CD4-positive, alpha-beta memory T cell (primary cell): ENCODE measurements around the gene KLHDC2. TPM values are rescaled to one million over a fixed set of nuclear protein-coding genes. Genes with fewer than 3 reads are reported as not detected.
A peak's percentile ranks its signal among the peaks of the same experiment; 100 is the strongest.
"Not testable (repeated sequence)": the region's sequence is repeated elsewhere in the genome, so short reads cannot be mapped to it uniquely, and the experiment has no call there.

Experiments
- CTCF ChIA-PET: fragments of 350-600 bp; sonication (Branson Sonifier 250); formaldehyde crosslinking; loops from one replicate; lab custom pipeline; 2021; ENCODE audit warnings: inconsistent platforms; ENCODE audit not compliant: partially characterized antibody; lab: Charles Lee
- POLR2A ChIA-PET: fragments of 350-600 bp; sonication (Branson Sonifier 250); formaldehyde crosslinking; loops from one replicate; lab custom pipeline; 2021; ENCODE audit not compliant: partially characterized antibody; lab: Charles Lee
- DNase-seq, 5 donors: peaks; one replicate each; pipeline versions ENCODE4 v3.0.0 to v3.0.0-alpha.2; 2020 to 2022; ENCODE audit warnings: mixed read lengths in 1 of 5
- H3K27ac ChIP-seq: one replicate; pipeline ENCODE4 v1.7.0; 2013; ENCODE audit warnings: low read depth, low read length
- H3K27me3 ChIP-seq: 2 replicates; pipeline ENCODE4 v1.7.0; 2013; ENCODE audit warnings: mild to moderate bottlenecking, low read length, moderate library complexity; ENCODE audit not compliant: insufficient read depth
- H3K36me3 ChIP-seq: 2 replicates; pipeline ENCODE4 v1.7.0; 2013; ENCODE audit warnings: mild to moderate bottlenecking, low read length, moderate library complexity; ENCODE audit not compliant: insufficient read depth
- H3K4me1 ChIP-seq: 2 replicates; pipeline ENCODE4 v1.7.0; 2013; ENCODE audit warnings: mild to moderate bottlenecking, low read length, moderate library complexity; ENCODE audit not compliant: insufficient read depth
- H3K4me3 ChIP-seq, 2 donors: one replicate each; pipeline ENCODE4 v1.7.0; 2013; ENCODE audit warnings: low read length in 2 of 2, mild to moderate bottlenecking in 1 of 2
- H3K9me3 ChIP-seq, 2 donors: one replicate each; pipeline ENCODE4 v1.7.0; 2013; ENCODE audit warnings: low read length in 2 of 2, control low read depth in 1 of 2; ENCODE audit not compliant: control insufficient read depth in 1 of 2
- H3K27ac Mint-ChIP-seq, 7 donors: one replicate each; pipeline ENCODE4 v1.8.0; 2020 to 2021; ENCODE audit warnings: mixed read lengths in 7 of 7, mild to moderate bottlenecking in 6 of 7, inconsistent platforms in 3 of 7, moderate library complexity in 3 of 7
- H3K27me3 Mint-ChIP-seq, 2 donors: one replicate each; pipeline ENCODE4 v1.8.0; 2020 to 2021; ENCODE audit warnings: mixed read lengths in 2 of 2
- H3K36me3 Mint-ChIP-seq, 2 donors: one replicate each; pipeline ENCODE4 v1.8.0; 2020 to 2021; ENCODE audit warnings: mixed read lengths in 2 of 2, inconsistent platforms in 1 of 2, mild to moderate bottlenecking in 1 of 2
- H3K4me1 Mint-ChIP-seq, 4 donors: one replicate each; pipeline ENCODE4 v1.8.0; 2020 to 2021; ENCODE audit warnings: mixed read lengths in 4 of 4, mild to moderate bottlenecking in 1 of 4
- H3K4me3 Mint-ChIP-seq, 8 donors: one replicate each; pipeline ENCODE4 v1.8.0; 2020 to 2021; ENCODE audit warnings: mixed read lengths in 8 of 8, mild to moderate bottlenecking in 7 of 8, moderate library complexity in 6 of 8, inconsistent platforms in 3 of 8
- H3K9me3 Mint-ChIP-seq, 8 donors: one replicate each; pipeline ENCODE4 v1.8.0; 2020 to 2021; ENCODE audit warnings: mixed read lengths in 8 of 8, mild to moderate bottlenecking in 5 of 8, inconsistent platforms in 3 of 8, moderate library complexity in 1 of 8
- intact Hi-C: fragments of 100-400 bp; cut with micrococcal nuclease; formaldehyde crosslinking; loops from one replicate; pipeline ENCODE4 v1.15.1; 2023
- polyA plus RNA-seq, 2 donors: library from polyadenylated mRNA; unstranded; fragments of 300-500 nt; fragmentation: Illumina TruSeq; gene quantifications; one replicate each; pipeline ENCODE4 v1.2.3, GENCODE V29; 2021
- total RNA-seq, 2 experiments: library from RNA; stranded (reverse); gene quantifications; one replicate each; pipeline ENCODE4 v1.2.3, GENCODE V29; 2021

Gene KLHDC2
- total and polyA plus RNA-seq, 4 experiments from 2014 or later = 84.0 to 97.0 (median 91.5) TPM

- Mint-ChIP-seq H3K27me3 (peaks cover 0 to 1% of the 10 kb centered on the region in 2 donors), H3K4me1 (peaks cover 19 to 45% (median 28%) of the 10 kb centered on the region in 4 donors), H3K4me3 (peak overlapping the region; percentile 88 to 99 (median 94)), H3K27ac (peak overlapping the region; percentile 95 to 100 (median 99)), H3K9me3 (no peaks in the 10 kb centered on the region), H3K36me3 (peaks cover 5 to 24% of the 10 kb centered on the region in 2 donors)
- H3K27me3 ChIP-seq = no peaks in the 10 kb centered on the region
- ChIA-PET POLR2A (interaction anchor here (0.7 to 6.2 kb wide), 27 partner anchors 9 to 595 kb away, joined by 3 to 153 read pairs (median 6); partner anchors contain the start of genes DMAC2L, DNAAF2, KLHDC1 and L2HGDH), CTCF (interaction anchor here (0.9 to 4.9 kb wide), 16 partner anchors 14 to 349 kb away, joined by 3 to 52 read pairs (median 4); partner anchors contain the start of genes DNAAF2, KLHDC1, MGAT2 and NEMF)
- peak overlapping the region; percentile 95 for H3K27ac ChIP-seq
- intact Hi-C loops = loop anchor here (1.0 to 5.0 kb wide), 5 partner anchors 147 to 765 kb away; partner anchors contain the start of genes DMAC2L, L2HGDH, MAP4K5 and MGAT2
- H3K36me3 ChIP-seq = no peaks in the 10 kb centered on the region
- peak overlapping the region in 1 of 2 donors; percentile 97 for H3K4me3 ChIP-seq
- DNase-seq = no peak
- peaks cover 30% of the 10 kb centered on the region for H3K4me1 ChIP-seq
- no peaks in the 10 kb centered on the region for H3K9me3 ChIP-seq
Observed at GRCh38 chr14:49767270-49767570, 733 bp upstream of the KLHDC2 start.

GRCh38 chr14:49768301-49769121, 558 bp downstream of the KLHDC2 start:
- intact Hi-C loops = loop anchor here (1.0 to 5.0 kb wide), 9 partner anchors 14 to 544 kb away; partner anchors contain the start of genes DMAC2L, KLHDC1, L2HGDH and LRR1
- H3K27me3 ChIP-seq = no peaks in the 10 kb centered on the region
- H3K4me1 ChIP-seq = peaks cover 30% of the 10 kb centered on the region
- H3K27ac ChIP-seq = peak overlapping the region; percentile 95
- ChIA-PET POLR2A (interaction anchor here (0.6 to 6.2 kb wide), 34 partner anchors 8 to 594 kb away, joined by 3 to 153 read pairs (median 6); partner anchors contain the start of genes DMAC2L, DNAAF2, KLHDC1 and L2HGDH), CTCF (interaction anchor here (0.9 to 4.9 kb wide), 19 partner anchors 13 to 348 kb away, joined by 3 to 52 read pairs (median 5); partner anchors contain the start of genes DNAAF2, KLHDC1, MGAT2 and NEMF)
- H3K9me3 ChIP-seq = no peaks in the 10 kb centered on the region
- Mint-ChIP-seq H3K27ac (peak overlapping the region; percentile 96 to 100 (median 99)), H3K9me3 (no peaks in the 10 kb centered on the region), H3K4me1 (peaks cover 19 to 45% (median 28%) of the 10 kb centered on the region in 4 donors), H3K4me3 (peak overlapping the region; percentile 92 to 99 (median 98)), H3K36me3 (peaks cover 5 to 26% of the 10 kb centered on the region in 2 donors), H3K27me3 (peaks cover 0 to 1% of the 10 kb centered on the region in 2 donors)
- H3K4me3 ChIP-seq = peak overlapping the region; percentile 81 to 97
- no peaks in the 10 kb centered on the region for H3K36me3 ChIP-seq
- peak; percentile 65 to 91 (median 75) for DNase-seq

- Mint-ChIP-seq H3K9me3 (no peaks in the 10 kb centered on the region), H3K4me3 (peak overlapping the region; percentile 92 to 99 (median 98)), H3K27ac (peak overlapping the region; percentile 96 to 100 (median 99)), H3K4me1 (peaks cover 20 to 48% (median 28%) of the 10 kb centered on the region in 4 donors), H3K27me3 (peaks cover 0 to 1% of the 10 kb centered on the region in 2 donors), H3K36me3 (peaks cover 5 to 30% of the 10 kb centered on the region in 2 donors)
- H3K9me3 ChIP-seq = no peaks in the 10 kb centered on the region
- H3K4me3 ChIP-seq = peak overlapping the region; percentile 81 to 97
- no peaks in the 10 kb centered on the region for H3K27me3 ChIP-seq
- intact Hi-C loops = loop anchor here (2.0 to 5.0 kb wide), 5 partner anchors 14 to 543 kb away; partner anchors contain the start of genes DMAC2L, L2HGDH, NEMF and VCPKMT
- no peak for DNase-seq
- CTCF ChIA-PET = interaction anchor here (1.1 to 4.9 kb wide), 8 partner anchors 14 to 347 kb away, joined by 3 to 52 read pairs (median 5); partner anchors contain the start of genes DNAAF2, NEMF and VCPKMT
- H3K27ac ChIP-seq = peak overlapping the region; percentile 95
- no peaks in the 10 kb centered on the region for H3K36me3 ChIP-seq
- POLR2A ChIA-PET = interaction anchor here (0.6 to 6.2 kb wide), 18 partner anchors 8 to 543 kb away, joined by 3 to 153 read pairs (median 16); partner anchors contain the start of genes DMAC2L, DNAAF2, KLHDC1 and L2HGDH
- peaks cover 30% of the 10 kb centered on the region for H3K4me1 ChIP-seq
Observed at GRCh38 chr14:49769171-49769570, 1.2 kb downstream of the KLHDC2 start.

GRCh38 chr14:49769581-49770211, 1.7 kb downstream of the KLHDC2 start:
- Histone ChIP-seq H3K27ac (peak overlapping the region; percentile 95), H3K36me3 (no peaks in the 10 kb centered on the region), H3K4me3 (peak overlapping the region in 1 of 2 donors; percentile 97), H3K27me3 (no peaks in the 10 kb centered on the region), H3K9me3 (no peaks in the 10 kb centered on the region), H3K4me1 (peaks cover 30% of the 10 kb centered on the region)
- no peak for DNase-seq
- Mint-ChIP-seq H3K4me3 (peak overlapping the region; percentile 92 to 99 (median 98)), H3K27me3 (peaks cover 0 to 1% of the 10 kb centered on the region in 2 donors), H3K36me3 (peaks cover 9 to 35% of the 10 kb centered on the region in 2 donors), H3K4me1 (peaks cover 21 to 54% (median 31%) of the 10 kb centered on the region in 4 donors), H3K9me3 (no peaks in the 10 kb centered on the region), H3K27ac (peak overlapping the region; percentile 96 to 100 (median 99))
- intact Hi-C loops = loop anchor here (2.0 to 5.0 kb wide), 5 partner anchors 13 to 543 kb away; partner anchors contain the start of genes DMAC2L, L2HGDH, NEMF and VCPKMT
- POLR2A ChIA-PET = interaction anchor here (0.6 to 6.2 kb wide), 16 partner anchors 7 to 347 kb away, joined by 3 to 153 read pairs (median 20); partner anchors contain the start of genes DNAAF2, KLHDC1, LRR1 and MGAT2
- CTCF ChIA-PET = interaction anchor here (1.2 to 4.9 kb wide), 6 partner anchors 9 to 308 kb away, joined by 3 to 52 read pairs (median 5); partner anchors contain the start of genes DNAAF2 and NEMF

GRCh38 chr14:49770212-49770817, 2.4 kb downstream of the KLHDC2 start:
- no peaks in the 10 kb centered on the region for H3K27me3 ChIP-seq
- H3K27me3 Mint-ChIP-seq = peaks cover 0 to 1% of the 10 kb centered on the region in 2 donors
- no peak overlapping the region for H3K4me3 ChIP-seq
- intact Hi-C loops = no loop called here
- H3K27ac Mint-ChIP-seq = peak overlapping the region in 6 of 7 donors; percentile 84 to 99 (median 99)
- H3K9me3 Mint-ChIP-seq = no peaks in the 10 kb centered on the region
- H3K4me1 Mint-ChIP-seq = peaks cover 24 to 58% (median 34%) of the 10 kb centered on the region in 4 donors
- peaks cover 30% of the 10 kb centered on the region for H3K4me1 ChIP-seq
- no peaks in the 10 kb centered on the region for H3K9me3 ChIP-seq
- H3K4me3 Mint-ChIP-seq = peak overlapping the region; percentile 18 to 99 (median 57)
- peaks cover 6% of the 10 kb centered on the region for H3K36me3 ChIP-seq
- POLR2A ChIA-PET = interaction anchor here (2.2 to 6.2 kb wide), 5 partner anchors 12 to 172 kb away, joined by 8 to 153 read pairs (median 47); partner anchors contain the start of genes DNAAF2, LRR1, MGAT2 and NEMF
- CTCF ChIA-PET = interaction anchor here (1.2 to 4.9 kb wide), 3 partner anchors 9 to 135 kb away, joined by 3 to 52 read pairs (median 5); partner anchors contain the start of genes DNAAF2 and NEMF
- DNase-seq = no peak
- peak overlapping the region; percentile 32 for H3K27ac ChIP-seq
- peaks cover 15 to 42% of the 10 kb centered on the region in 2 donors for H3K36me3 Mint-ChIP-seq

GRCh38 chr14:49771691-49772090, 3.7 kb downstream of the KLHDC2 start:
- H3K9me3 Mint-ChIP-seq, intact Hi-C loops, H3K4me3 Mint-ChIP-seq, H3K9me3 ChIP-seq, DNase-seq, H3K27me3 Mint-ChIP-seq, H3K27ac ChIP-seq, H3K27me3 ChIP-seq, H3K4me3 ChIP-seq: not testable (repeated sequence)
- Mint-ChIP-seq H3K4me1 (peaks cover 26 to 60% (median 38%) of the 10 kb centered on the region in 4 donors), H3K27ac (peak overlapping the region in 6 of 7 donors; percentile 23 to 70 (median 58)), H3K36me3 (peaks cover 22 to 48% of the 10 kb centered on the region in 2 donors)
- Histone ChIP-seq H3K36me3 (peaks cover 11% of the 10 kb centered on the region), H3K4me1 (peaks cover 28% of the 10 kb centered on the region)
- POLR2A ChIA-PET = interaction anchor here (0.9 to 6.2 kb wide), 3 partner anchors 11 to 152 kb away, joined by 3 to 153 read pairs (median 47); partner anchors contain the start of genes DNAAF2, MGAT2 and RPL36AL
- CTCF ChIA-PET = interaction anchor here (1.2 to 4.9 kb wide), 4 partner anchors 10 to 184 kb away, joined by 3 to 52 read pairs (median 4); partner anchors contain the start of genes DNAAF2 and NEMF
